Osteocyte (in vitro differentiated cells): ENCODE measurements around the gene RAB38. TPM values are rescaled to one million over a fixed set of nuclear protein-coding genes. Genes with fewer than 3 reads are reported as not detected.

Source experiments
- DNase-seq: peaks from one replicate; pipeline ENCODE4 v3.0.0; 2021; ENCODE audit warnings: mixed read lengths; ENCODE audit not compliant: unreplicated experiment; ENCODE audit errors: extremely low spot score
- H3K27ac Mint-ChIP-seq: one replicate; pipeline ENCODE4 v1.8.0; 2021; ENCODE audit warnings: mild to moderate bottlenecking, mixed read lengths; ENCODE audit not compliant: unreplicated experiment
- H3K27me3 Mint-ChIP-seq: one replicate; pipeline ENCODE4 v1.8.0; 2021; ENCODE audit warnings: mixed read lengths; ENCODE audit not compliant: unreplicated experiment
- H3K36me3 Mint-ChIP-seq: one replicate; pipeline ENCODE4 v1.8.0; 2021; ENCODE audit warnings: mixed read lengths; ENCODE audit not compliant: unreplicated experiment
- H3K4me1 Mint-ChIP-seq: one replicate; pipeline ENCODE4 v1.8.0; 2021; ENCODE audit warnings: mixed read lengths; ENCODE audit not compliant: unreplicated experiment
- H3K4me3 Mint-ChIP-seq: one replicate; pipeline ENCODE4 v1.8.0; 2021; ENCODE audit warnings: mild to moderate bottlenecking, moderate library complexity, mixed read lengths; ENCODE audit not compliant: unreplicated experiment
- H3K9me3 Mint-ChIP-seq: one replicate; pipeline ENCODE4 v1.8.0; 2021; ENCODE audit warnings: mixed read lengths; ENCODE audit not compliant: unreplicated experiment
- CTCF ChIP-seq: fragments of 200-600 bp; sonication (generic); IDR thresholded peaks from 2 replicates; pipeline ENCODE4 v1.5.0; 2021; ENCODE audit warnings: antibody characterized with exemption, mild to moderate bottlenecking, moderate library complexity
- total RNA-seq: library from RNA; stranded (reverse); gene quantifications from 2 replicates; pipeline ENCODE4 v1.2.1, GENCODE V29; 2021

Gene RAB38
- total RNA-seq, 1 donor from 2014 or later = not detected

- H3K27me3 Mint-ChIP-seq = no peaks in the 10 kb centered on the region
- H3K9me3 Mint-ChIP-seq = no peaks in the 10 kb centered on the region
- H3K27ac Mint-ChIP-seq = no peak overlapping the region
- no peaks in the 10 kb centered on the region for H3K36me3 Mint-ChIP-seq
- H3K4me3 Mint-ChIP-seq = no peak overlapping the region
- TF ChIP-seq CTCF = no peak
- no peaks in the 10 kb centered on the region for H3K4me1 Mint-ChIP-seq
- no peak for DNase-seq
These were observed 29.1 kb upstream of the RAB38 start for GRCh38 chr11:88204353-88204752.

GRCh38 chr11:88203604-88204003 is 28.4 kb upstream of the RAB38 start:
- TF ChIP-seq CTCF = no peak
- H3K36me3 Mint-ChIP-seq = no peaks in the 10 kb centered on the region
- no peak overlapping the region for H3K4me3 Mint-ChIP-seq
- no peaks in the 10 kb centered on the region for H3K27me3 Mint-ChIP-seq
- DNase-seq = no peak
- H3K27ac Mint-ChIP-seq = no peak overlapping the region
- H3K9me3 Mint-ChIP-seq = no peaks in the 10 kb centered on the region
- no peaks in the 10 kb centered on the region for H3K4me1 Mint-ChIP-seq

GRCh38 chr11:88202498-88202897 is 27.3 kb upstream of the RAB38 start:
- Mint-ChIP-seq H3K4me3 (no peak overlapping the region), H3K4me1 (no peaks in the 10 kb centered on the region), H3K27ac (no peak overlapping the region), H3K27me3 (no peaks in the 10 kb centered on the region), H3K9me3 (no peaks in the 10 kb centered on the region), H3K36me3 (no peaks in the 10 kb centered on the region)
- TF ChIP-seq CTCF = no peak
- DNase-seq = no peak

- H3K4me1 Mint-ChIP-seq = no peaks in the 10 kb centered on the region
- H3K9me3 Mint-ChIP-seq = peaks cover 22% of the 10 kb centered on the region
- DNase-seq = no peak
- no peaks in the 10 kb centered on the region for H3K27me3 Mint-ChIP-seq
- H3K4me3 Mint-ChIP-seq = no peak overlapping the region
- no peak overlapping the region for H3K27ac Mint-ChIP-seq
- no peak for TF ChIP-seq CTCF
- no peaks in the 10 kb centered on the region for H3K36me3 Mint-ChIP-seq
These were observed 21.1 kb upstream of the RAB38 start for GRCh38 chr11:88196393-88196792.

GRCh38 chr11:88195908-88196307 is 20.7 kb upstream of the RAB38 start:
- H3K4me1 Mint-ChIP-seq = no peaks in the 10 kb centered on the region
- H3K36me3 Mint-ChIP-seq = no peaks in the 10 kb centered on the region
- no peaks in the 10 kb centered on the region for H3K27me3 Mint-ChIP-seq
- no peak overlapping the region for H3K4me3 Mint-ChIP-seq
- no peak overlapping the region for H3K27ac Mint-ChIP-seq
- no peak for DNase-seq
- no peak for TF ChIP-seq CTCF
- peaks cover 22% of the 10 kb centered on the region for H3K9me3 Mint-ChIP-seq
